Gastroesophageal sphincter (tissue), 4 donors: ENCODE measurements around the gene RESF1. TPM values are rescaled to one million over a fixed set of nuclear protein-coding genes. Genes with fewer than 3 reads are reported as not detected.

Source experiments
- ATAC-seq: fragments of 150-250 bp; one replicate; pipeline ENCODE4 v1.9.1; 2016; ENCODE audit warnings: mild to moderate bottlenecking, moderate library complexity
- H3K27ac ChIP-seq, 4 donors: fragments of 200-600 bp; sonication (generic) in 3 of 4; 1 replicate in 3 of 4; 2 replicates in 1 of 4; pipeline ENCODE4 v1.5.1; 2016 to 2019
- H3K27me3 ChIP-seq: fragments of 200-600 bp; sonication (generic); one replicate; pipeline ENCODE4 v1.5.1; 2019
- H3K36me3 ChIP-seq, 2 donors: fragments of 200-600 bp; sonication (generic); one replicate each; pipeline ENCODE4 v1.5.1; 2019; ENCODE audit warnings: control low read depth in 1 of 2
- H3K4me1 ChIP-seq, 3 donors: fragments of 200-600 bp; sonication (generic); 1 replicate in 2 of 3; 2 replicates in 1 of 3; pipeline ENCODE4 v1.5.1; 2016 to 2019; ENCODE audit warnings: control low read depth in 2 of 3
- H3K4me3 ChIP-seq, 2 donors: fragments of 200-600 bp; sonication (generic); one replicate each; pipeline ENCODE4 v1.5.1; 2019; ENCODE audit warnings: mild to moderate bottlenecking in 1 of 2, moderate library complexity in 1 of 2
- H3K9me3 ChIP-seq, 3 donors: fragments of 200-600 bp; sonication (generic); one replicate each; pipeline ENCODE4 v1.5.1; 2017 to 2019; ENCODE audit warnings: control low read depth in 2 of 3
- EP300 ChIP-seq: sonication (generic); formaldehyde crosslinking; IDR thresholded peaks from one replicate; pipeline ENCODE4 v1.6.1; 2017; ENCODE audit warnings: antibody characterized with exemption, mild to moderate bottlenecking
- POLR2A ChIP-seq, 2 donors: fragments of 450-650 bp; IDR thresholded peaks; one replicate each; pipeline ENCODE4 v1.6.1; 2017; ENCODE audit warnings: antibody characterized with exemption in 2 of 2, mild to moderate bottlenecking in 2 of 2, moderate library complexity in 1 of 2
- POLR2AphosphoS5 ChIP-seq: sonication (generic); formaldehyde crosslinking; IDR thresholded peaks from one replicate; pipeline ENCODE4 v1.6.1; 2017; ENCODE audit warnings: antibody characterized with exemption
- WGBS, 2 donors: methylation state at CpG; one replicate each; pipeline ENCODE4 v1.1.5; 2018; ENCODE audit warnings: low coverage in 1 of 2; 5-methylcytosine and 5-hydroxymethylcytosine counted together
- total RNA-seq, 4 donors: library from RNA; depleted of rRNA; stranded (reverse); fragments of >200 nt; gene quantifications; one replicate each; pipeline ENCODE4 v1.1.0, GENCODE V29; 2016
- TF ChIP-seq, protein P1 (sequence below), 4 experiments: fragments of 200-600 bp in 2 of 4; fragments of 450-650 bp in 2 of 4; sonication (generic) in 1 of 4; IDR thresholded peaks; one replicate each; pipeline ENCODE4 v1.5.1; 2017 to 2019; ENCODE audit warnings: antibody characterized with exemption in 4 of 4, mild to moderate bottlenecking in 2 of 4, moderate library complexity in 2 of 4

The RESF1 gene
- total RNA-seq, 4 donors from 2014 or later, result 29.0 to 52.0 (median 48.1) TPM

DNA sequence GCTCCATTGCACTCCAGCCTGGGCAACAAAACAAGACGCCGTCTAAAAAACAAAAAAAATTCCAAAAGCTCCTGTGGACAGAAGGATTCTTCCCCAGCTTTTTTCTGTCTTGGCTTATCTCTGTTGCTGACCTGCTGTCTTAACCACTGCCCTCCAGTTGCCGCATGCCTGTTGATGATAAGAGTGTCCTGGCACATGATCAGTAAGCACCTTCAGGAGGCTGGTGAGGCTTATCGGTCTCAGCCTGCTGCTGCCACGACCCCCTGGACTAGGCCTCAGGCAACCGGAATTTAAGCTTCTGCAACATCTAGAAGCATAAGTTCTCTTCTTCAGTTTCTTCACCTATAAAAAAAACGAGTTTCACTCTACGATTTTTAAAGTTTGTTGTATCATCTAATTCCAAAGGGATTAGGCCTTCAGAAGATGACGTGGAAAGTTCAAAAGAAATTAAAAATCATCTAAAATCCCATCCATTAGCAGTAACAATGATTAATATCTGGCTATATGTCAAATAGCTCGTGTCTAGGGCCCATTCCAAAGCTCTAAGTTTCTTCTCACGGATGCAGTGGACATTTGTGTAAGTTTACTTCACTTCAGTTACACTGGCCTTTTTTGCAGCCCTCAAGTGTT, 46.4 kb downstream of the RESF1 start:
- Histone ChIP-seq H3K36me3 (peaks cover 0 to 13% of the 10 kb centered on the region in 2 donors), H3K27ac (no peak overlapping the region), H3K4me1 (no peaks in the 10 kb centered on the region), H3K4me3 (no peak overlapping the region), H3K27me3 (no peaks in the 10 kb centered on the region), H3K9me3 (no peaks in the 10 kb centered on the region)
- no peak for TF ChIP-seq POLR2AphosphoS5
- TF ChIP-seq, protein P1, sequence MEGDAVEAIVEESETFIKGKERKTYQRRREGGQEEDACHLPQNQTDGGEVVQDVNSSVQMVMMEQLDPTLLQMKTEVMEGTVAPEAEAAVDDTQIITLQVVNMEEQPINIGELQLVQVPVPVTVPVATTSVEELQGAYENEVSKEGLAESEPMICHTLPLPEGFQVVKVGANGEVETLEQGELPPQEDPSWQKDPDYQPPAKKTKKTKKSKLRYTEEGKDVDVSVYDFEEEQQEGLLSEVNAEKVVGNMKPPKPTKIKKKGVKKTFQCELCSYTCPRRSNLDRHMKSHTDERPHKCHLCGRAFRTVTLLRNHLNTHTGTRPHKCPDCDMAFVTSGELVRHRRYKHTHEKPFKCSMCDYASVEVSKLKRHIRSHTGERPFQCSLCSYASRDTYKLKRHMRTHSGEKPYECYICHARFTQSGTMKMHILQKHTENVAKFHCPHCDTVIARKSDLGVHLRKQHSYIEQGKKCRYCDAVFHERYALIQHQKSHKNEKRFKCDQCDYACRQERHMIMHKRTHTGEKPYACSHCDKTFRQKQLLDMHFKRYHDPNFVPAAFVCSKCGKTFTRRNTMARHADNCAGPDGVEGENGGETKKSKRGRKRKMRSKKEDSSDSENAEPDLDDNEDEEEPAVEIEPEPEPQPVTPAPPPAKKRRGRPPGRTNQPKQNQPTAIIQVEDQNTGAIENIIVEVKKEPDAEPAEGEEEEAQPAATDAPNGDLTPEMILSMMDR (IDR thresholded peaks at IDR 0.05), result no peak
- TF ChIP-seq POLR2A (IDR thresholded peaks at IDR 0.05), result no peak
- no peak for TF ChIP-seq EP300
- 54 to 70% methylated on average over 8 to 11 of the region's 11 CpGs for WGBS, 2 donors
- no peak for ATAC-seq

Other genes starting within 250 kb of the RESF1 start
- gene AMN1, start 230.4 kb upstream of the RESF1 start, total RNA-seq, result 10 to 100 TPM in 2 of 4 donors, 1 to 10 TPM in 2; 7.5 to 19.3 (median 9.6) TPM
- gene BICD1, start 147.4 kb downstream of the RESF1 start, total RNA-seq, result 10 to 100 TPM in 3 of 4 donors, 1 to 10 TPM in 1; 3.8 to 22.5 (median 16.3) TPM